C4-2B (cell line): Measurements from ENCODE around the gene CELSR1.

Experiments used
- CTCF ChIP-seq: fragments of 450-650 bp; conservative IDR thresholded peaks from 2 replicates; pipeline ENCODE4 v1.5.1; 2017; ENCODE audit warnings: mild to moderate bottlenecking
- ZFX ChIP-seq: fragments of 450-650 bp; IDR thresholded peaks from 2 replicates; pipeline ENCODE4 v1.6.1; 2017

DNA sequence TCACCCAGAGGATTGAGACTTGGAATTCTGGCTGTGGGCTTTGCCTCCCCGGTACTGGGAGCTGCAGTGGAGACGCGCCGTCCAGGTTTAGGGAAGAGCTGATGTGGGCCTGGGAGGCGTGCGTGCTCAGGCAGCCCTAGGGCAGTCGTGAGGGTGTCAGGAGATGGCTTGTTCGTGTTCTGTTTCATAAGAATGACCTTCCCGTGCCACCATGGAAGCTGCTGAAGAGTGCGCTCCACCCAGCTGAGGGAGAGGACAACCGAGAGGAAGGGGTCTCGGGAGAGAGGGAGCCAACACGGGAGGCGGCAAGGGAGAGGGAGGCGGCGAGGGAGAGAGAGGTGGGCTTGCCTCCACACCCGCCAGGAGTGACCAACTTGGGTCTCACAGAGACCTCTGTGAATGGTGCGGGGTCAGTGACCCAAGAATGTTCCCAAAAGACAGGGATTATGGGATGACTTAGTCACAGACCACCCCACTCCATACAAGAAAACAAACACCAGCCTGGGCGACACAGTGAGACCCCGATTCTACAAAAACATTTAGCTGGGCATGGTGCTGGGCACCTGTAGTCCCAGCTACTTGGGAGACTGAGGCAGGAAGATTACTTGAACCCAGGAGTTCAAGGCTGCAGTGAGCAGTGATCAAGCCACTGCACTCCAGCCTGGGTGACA is 216.6 kb downstream of the CELSR1 start:
- TF ChIP-seq CTCF (no peak), ZFX (no peak)
